Measurements from ENCODE around the gene NEUROG1. TPM values are rescaled to one million over a fixed set of nuclear protein-coding genes. Genes with fewer than 3 reads are reported as not detected.
"Not testable (repeated sequence)": the region's sequence is repeated elsewhere in the genome, so short reads cannot be mapped to it uniquely, and the experiment has no call there.

NEUROG1 gene
- polyA plus RNA-seq, 4 donors = not detected

DNA sequence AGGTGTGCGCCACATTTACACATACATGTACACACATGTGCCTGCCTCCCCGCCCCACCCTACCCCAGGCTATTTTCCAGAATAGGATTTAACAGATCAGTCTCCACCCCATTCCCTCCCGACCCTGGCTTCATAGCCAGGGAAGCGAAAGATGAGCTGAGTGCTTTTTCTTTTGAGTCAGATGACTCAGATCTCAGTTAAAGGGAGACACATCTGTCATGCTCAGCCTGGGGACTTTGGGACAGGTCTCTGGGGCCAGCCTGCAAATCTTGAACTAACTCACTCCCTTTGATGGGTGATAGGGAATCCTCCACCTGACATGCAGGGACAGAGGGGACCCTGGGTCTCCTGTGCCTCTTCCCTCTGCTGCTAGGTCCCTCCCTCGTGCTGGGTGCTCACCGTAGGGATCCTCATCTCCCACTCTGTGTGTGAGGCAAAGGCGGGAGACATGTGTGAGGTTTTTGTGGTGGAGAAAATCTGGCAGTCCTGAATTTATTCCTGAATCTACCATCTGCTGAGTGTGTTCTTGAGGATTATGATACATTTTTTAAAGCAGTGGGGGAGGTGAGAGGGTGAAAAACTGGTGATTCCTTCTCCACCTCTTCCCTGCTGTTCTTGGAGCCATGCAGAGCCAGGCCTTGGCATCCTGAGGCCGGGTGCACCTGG, 37.7 kb downstream of the NEUROG1 start:
- DNase-seq (ENCODE audit: low read depth in 4 of 4, low spot score in 3 of 4) = no peak

DNA sequence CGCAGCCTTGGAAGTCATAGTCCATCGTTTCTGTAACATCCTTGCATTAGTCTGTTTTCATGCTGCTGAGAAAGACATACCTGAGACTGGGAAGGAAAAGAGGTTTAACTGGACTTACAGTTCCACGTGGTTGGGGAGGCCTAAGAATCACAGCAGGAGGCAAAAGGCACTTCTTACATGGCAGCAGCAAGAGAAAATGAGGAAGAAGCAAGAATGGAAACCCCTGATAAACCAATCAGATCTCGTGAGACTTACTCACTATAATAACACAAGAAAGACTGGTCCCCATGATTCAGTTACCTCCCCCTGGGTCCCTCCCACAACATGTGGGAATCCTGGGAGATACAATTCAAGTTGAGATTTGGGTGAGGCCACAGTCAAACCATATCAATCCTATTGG, 40.2 kb downstream of the NEUROG1 start:
- DNase-seq (ENCODE audit: low read depth in 4 of 4, low spot score in 3 of 4) = not testable (repeated sequence)

DNA sequence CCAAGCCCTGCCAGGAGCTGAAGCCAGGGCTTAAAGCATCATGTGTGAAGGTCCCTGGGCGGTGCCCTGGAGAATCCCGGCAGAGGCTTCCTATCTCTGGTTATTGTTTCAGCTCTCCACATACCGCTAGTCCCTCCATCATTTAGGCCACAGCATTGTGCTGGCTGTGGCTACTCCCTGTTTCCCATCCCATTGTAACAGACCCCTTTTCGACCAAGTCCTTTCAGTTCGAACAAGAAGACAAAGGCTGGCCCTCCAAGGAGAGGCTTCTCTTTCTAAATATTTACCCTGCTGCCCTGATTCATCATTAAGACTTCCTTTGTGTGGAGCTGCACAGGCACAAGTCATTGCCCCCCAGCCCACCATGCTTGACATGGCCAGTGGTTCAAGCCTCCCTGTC, 41.6 kb downstream of the NEUROG1 start:
- no peak for DNase-seq (ENCODE audit: low read depth in 4 of 4, low spot score in 3 of 4)

DNA sequence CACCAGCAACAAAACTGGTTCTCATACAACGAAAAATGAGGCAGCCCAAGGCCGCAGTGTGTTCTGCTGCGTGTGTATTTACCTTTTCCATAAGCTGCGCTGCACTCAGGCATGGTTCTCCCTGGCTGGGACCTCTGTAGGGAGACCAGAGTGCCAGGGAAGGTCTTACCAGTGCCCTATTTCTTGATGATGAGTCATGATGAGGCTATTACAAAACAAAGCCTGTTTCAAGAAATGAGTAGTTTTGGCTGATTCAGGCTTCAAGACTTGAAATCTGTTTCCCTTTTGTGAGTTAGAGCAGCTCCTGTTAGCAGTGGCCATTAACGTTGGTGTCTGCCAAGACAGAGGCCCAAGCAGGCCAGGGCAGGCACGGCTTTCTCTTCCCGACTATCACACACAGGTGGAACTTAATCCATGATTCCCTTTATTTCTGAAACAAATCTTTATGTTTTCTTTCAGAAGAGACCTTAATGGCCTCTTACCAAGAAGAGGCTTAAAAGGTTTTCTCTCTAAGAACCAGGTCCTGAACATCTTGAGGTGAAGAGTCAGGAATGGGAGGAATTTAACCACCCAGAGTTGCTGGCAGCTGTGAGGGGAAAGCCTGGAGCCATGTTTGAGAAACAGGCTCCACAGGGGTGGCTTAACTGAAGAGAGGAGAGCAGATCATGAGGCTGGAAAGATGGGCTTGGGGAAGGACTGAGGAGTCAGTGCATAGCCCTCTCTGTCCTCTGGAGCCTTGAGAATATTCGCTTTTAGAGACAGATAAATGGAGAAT, 42.2 kb downstream of the NEUROG1 start:
- no peak for DNase-seq (ENCODE audit: low read depth in 4 of 4, low spot score in 3 of 4)

DNA sequence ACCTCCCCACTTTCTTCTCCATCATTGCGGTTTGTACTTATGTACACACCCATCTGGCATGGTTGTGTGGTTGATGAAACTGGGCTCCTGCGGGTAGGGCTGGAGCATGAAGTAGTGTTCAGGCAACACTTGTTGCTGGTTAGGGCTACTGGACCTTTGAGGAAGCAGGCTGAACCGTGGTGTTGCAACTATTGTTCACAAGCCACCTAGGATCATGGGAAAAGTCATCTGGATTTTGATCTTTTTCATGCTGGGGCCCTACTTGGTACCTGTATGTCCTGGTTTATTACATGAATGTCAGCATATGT, 43.5 kb downstream of the NEUROG1 start:
- DNase-seq (ENCODE audit: low read depth in 4 of 4, low spot score in 3 of 4) = no peak

DNA sequence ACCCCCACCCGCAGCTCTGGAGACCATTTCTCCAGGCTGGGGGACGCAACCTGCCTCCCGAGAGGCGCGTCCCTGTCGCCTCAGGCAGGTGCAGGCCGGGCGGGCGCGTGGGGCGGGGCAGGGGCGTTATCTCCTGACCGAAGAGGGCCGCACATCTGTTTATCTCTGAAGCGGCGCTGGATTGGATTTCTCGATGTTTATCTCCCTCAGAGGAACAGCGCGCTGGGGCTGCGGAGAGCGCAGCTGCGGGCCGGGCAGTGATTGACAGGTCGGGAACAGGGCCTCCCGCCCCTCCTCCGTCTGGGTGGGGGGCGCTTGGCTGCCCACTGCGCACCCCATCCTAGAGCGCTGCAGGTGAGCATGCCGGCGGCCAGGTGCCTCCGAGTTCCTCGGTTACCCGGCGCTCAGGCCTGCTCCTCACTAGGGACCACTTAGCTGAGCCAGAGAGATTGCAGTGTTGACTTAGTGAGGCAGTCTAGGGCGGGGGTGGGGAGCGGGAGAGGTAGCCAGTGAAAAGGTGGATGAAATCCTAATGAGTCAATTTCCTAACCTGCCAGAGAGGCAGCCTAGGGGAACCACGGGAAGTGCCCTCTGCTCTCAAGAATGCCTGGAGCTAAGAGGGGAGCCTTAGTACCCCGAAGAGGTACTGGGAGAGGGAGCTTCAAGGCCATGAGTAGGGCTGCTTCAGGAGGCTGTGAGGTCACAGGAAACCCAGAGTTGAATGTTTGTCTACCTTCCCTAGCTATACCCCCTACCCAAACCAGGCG, 44.0 kb downstream of the NEUROG1 start:
- no peak for DNase-seq (ENCODE audit: low read depth in 4 of 4, low spot score in 3 of 4)

DNA sequence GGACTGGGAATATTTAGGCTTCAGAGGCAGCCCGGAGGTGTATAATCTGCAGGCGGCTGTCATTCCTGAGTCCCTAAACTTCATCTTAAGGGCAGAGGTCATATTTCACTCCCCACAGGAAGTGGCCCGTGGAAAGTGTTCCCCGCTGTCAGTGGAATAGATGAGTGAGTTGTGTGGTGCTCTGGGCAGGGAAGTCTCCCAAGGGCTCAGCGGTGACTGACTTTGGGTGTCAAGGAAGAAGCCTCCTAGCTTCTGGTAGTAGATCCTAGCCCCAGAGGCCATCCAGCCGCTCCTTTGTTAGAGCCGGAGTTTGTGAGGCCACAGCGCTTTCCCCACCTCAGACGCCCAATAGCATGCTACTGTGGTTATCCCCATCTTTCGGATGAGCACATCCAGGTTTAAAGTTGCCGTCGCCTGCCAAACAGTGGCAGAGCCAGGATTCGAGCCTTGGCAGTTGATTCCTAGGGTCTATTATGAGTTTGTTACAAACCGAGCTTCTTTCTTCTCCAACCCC, 44.7 kb downstream of the NEUROG1 start:
- DNase-seq (ENCODE audit: low read depth in 4 of 4, low spot score in 3 of 4) = no peak

DNA sequence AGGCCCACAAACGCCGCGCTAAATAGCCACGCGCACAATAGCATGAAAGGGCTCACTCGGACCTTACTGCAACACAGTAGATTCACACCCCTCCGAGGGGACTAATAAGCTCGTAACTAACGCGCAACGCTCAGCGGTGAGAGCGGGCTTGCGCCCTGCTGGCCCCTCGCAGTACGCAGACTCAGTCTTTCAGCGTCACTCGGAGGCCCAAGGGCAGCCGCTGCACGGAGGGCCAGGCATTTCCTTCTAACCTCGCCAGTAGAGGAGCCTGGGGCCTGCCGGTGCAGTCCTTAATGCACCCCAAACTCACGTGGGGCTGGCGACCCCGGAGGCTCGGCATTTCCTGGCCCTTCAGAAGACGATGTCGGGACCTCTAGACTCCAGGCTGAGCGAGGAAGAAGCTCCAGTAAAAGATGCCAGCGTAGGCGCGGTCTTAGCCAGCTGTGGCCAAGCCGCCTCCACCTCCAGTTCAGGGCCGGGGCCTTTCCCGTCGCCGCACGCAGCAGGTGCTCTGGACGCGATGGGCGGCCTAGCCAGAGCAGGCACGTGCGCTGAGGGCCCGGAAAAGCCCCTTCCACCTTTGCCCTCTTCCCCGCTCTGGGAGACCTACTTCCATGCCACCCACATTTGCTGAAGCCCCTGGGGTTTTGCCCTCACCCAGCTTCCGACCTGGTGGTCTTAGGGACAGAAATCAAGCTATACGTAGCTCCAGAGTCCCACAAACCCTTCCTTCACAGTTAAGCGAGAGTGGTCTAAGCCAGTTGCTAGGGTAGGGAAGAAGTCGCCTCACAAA, 45.3 kb downstream of the NEUROG1 start:
- no peak for DNase-seq (ENCODE audit: low read depth in 4 of 4, low spot score in 3 of 4)

DNA sequence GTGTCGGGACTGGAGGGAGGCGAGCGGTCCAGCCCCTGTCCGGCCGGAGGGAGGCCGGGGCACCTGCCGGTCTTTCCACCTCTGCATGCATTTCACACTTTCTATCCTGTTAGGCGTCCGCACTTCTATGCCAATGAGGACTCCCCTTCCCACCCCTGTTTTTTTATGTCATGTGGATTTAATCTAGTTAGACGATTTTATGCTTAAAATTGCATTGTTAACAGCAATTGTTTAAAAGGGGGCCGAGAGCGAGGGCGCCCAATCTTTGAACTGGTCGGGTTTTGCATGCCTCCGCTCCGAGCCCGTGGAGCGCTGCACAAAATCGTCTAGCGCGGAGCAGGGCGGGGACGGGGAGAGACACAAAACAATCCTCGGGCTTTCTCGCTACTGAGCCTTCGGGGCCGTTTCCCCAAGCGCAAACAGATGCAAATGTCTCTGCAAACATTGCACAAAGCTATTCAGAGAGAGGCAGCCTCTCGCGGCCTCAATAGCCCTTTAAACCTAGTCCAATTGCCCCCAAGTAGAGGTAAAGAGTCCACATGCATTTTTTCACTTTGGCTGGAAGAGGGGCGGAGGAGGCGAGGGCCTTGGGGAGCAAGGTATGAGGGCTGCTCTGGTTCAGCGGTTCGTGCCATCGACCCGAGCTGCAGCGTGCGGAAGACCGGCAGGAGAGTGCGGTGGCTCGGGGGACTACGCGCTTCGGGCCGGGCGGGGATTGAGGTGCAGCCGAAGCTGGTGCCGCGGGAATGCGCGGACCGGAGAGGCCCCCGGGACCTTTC, 46.1 kb downstream of the NEUROG1 start:
- DNase-seq (ENCODE audit: low read depth in 4 of 4, low spot score in 3 of 4) = no peak

DNA sequence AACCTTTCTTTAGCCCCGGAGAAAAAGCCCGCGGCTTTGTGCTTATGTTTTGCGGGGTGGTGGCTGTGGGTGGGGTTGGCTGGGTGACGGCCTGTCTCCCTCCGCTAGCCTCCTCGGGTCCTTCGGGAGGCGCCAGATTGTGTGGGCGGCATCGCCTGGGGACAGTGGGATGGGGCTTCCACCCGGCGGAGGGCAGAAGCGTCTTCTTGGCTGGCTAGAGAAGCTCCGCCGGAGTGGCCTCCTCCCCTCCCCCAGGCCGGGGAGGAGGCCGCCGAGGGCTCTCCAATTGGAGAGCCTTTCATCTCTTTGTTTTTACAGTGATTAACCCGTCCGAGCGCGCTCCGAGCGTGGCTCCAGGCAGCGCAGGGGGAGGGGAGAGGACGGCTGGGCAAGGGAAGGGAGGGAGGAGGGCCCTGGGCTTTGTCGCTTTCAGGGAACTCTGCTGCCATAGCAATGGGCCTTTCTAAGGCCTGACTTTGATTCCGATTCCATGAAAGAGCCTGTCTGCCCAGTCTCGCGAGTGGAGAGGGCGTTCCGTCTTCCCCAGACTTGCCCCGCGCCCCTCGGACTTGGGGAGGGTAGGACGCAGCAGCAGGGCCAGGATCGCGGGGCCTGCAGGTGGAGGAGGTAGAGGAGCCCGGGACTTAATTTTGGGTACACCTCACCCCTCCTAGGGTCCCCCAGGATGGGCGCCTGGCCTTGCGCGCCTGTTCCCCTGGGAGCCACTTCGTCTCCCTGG, 46.9 kb downstream of the NEUROG1 start:
- DNase-seq (ENCODE audit: low read depth in 4 of 4, low spot score in 3 of 4) = peak in 3 of 4 donors; percentile 35 to 45 (median 40)

DNA sequence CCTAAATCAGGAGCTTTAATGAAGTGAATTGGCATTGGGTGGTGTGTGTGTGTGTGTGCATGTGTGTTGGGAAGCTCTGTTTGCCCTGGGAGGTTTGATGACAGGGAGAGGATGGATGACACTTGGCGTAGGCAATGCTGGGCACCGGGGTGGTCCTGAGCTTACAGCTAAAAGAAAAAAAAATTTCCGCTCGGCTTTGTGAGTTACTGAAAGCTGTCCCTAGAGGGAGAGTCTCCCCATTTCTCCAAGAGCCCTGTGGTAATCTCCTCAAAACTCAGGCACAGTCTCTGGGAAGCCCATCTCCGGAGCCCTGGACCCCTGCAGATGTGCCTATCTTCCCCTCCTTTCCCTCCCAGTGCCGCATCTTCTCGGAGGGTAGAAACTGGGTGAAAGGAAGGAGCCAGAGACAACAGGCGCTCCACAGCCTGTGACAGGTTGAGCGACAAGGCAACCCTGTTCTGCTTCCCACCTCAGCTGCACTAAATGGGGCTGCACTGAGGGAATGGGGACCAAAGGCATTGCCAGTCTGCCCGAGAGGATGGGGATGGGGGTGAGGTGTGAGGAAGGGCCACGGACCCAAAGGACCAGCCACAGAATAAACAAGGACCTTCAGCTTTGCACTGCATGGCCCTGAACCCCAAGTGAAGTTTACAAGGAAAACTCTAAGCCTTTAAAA, 47.8 kb downstream of the NEUROG1 start:
- no peak for DNase-seq (ENCODE audit: low read depth in 4 of 4, low spot score in 3 of 4)

DNA sequence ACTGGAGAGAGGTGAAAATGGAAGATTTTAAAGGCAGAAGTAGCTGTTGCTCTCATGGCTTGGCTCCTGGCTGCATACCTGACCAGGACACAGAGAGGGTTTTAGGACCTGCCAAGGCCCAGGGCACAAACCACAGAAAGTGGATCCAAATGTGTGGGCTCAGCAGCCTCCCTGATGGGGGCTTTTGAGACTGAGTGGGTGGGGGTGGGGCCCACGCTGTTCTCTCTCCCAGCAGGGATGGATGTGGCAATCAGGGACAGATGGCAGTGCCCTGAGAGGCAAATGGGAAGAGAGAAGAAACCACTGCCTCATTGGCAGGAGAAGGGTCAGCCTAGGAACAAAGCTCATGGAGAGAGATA, 48.7 kb downstream of the NEUROG1 start:
- no peak for DNase-seq (ENCODE audit: low read depth in 4 of 4, low spot score in 3 of 4)

DNA sequence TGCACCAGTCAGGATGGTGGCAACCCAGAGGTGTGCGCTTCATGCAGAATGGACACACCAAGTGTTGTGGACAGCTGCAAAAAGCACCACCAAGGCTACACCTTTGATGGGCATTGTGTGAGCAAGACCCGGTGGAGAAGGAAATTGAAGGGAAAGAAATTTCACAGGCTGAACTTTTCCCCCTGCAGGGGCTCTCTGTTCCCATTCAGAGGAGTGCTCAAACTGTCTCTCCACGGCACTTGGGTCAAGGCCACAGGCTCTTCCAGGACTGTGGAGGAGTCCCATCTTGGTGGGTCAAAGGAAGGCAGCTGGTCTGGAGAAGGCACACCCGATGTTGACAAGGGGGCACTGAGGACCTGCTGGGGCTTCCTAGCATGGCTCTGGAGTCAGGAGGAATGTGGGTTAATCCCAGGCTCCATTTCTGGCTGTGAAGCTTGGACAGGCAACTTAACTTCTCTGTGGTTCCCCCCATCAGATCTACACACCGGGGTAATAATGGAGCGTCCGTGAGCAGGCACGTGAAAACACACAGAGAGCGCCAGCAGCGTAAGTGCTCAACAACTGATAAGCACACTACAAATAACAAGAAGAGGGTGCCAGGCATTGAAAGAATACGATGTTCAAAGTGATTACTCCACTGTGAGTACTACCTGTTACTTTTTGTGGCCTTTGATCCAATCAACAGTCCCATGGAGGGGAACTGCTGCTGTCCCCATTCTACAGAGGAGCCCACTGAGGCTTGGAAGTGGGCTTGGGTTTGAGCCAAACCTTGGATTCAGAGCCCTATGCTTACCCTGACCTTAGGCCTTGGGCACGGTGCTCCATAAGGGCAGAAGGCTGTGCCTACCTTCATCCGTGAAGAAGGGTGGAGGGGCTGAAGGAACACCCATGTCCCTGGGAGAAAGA, 49.4 kb downstream of the NEUROG1 start:
- no peak for DNase-seq (ENCODE audit: low read depth in 4 of 4, low spot score in 3 of 4)

DNA sequence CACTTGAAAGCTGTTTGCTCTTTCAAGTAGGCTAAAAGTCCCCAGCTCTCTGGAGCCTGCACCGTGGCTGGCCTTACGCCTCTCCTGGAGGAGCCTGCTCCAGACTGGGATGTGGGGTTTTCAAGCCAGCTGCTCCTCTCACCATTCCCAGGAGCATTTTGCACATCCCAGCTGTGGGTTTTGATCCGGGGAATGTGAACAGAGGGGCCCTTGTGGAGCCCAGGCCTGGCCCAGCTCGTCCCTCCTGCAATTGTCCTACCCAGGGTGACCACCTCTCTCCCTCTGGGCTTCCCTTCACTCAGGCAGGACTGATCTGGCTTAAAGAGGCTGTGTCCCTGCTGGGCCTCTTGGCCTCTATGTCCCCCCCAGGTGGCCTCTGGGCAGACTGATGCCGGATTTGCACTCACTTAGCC, 51.1 kb downstream of the NEUROG1 start:
- no peak for DNase-seq (ENCODE audit: low read depth in 4 of 4, low spot score in 3 of 4)
